Astrocyte (in vitro differentiated cells and primary cell): ENCODE results near the gene MLF1. TPM values are rescaled to one million over a fixed set of nuclear protein-coding genes. Genes with fewer than 3 reads are reported as not detected.

Experiments used
- DNase-seq: peaks from one replicate; pipeline ENCODE4 v3.0.0-alpha.2; 2010; ENCODE audit warnings: low read depth
- FAIRE-seq: peaks from 2 replicates; lab custom pipeline; 2011; peaks lifted over from hg19 to GRCh38; lab: Jason Lieb, UNC
- H2AFZ ChIP-seq: 2 replicates; pipeline ENCODE4 v1.6.0; 2012; ENCODE audit warnings: low read depth, low read length, inconsistent platforms
- H3K27ac ChIP-seq: 2 replicates; pipeline ENCODE4 v1.5.1; 2011; ENCODE audit warnings: low read depth, low read length, inconsistent platforms
- H3K27me3 ChIP-seq: 2 replicates; pipeline ENCODE4 v1.6.0; 2011; ENCODE audit warnings: low read length, inconsistent platforms; ENCODE audit not compliant: insufficient read depth
- H3K36me3 ChIP-seq: 2 replicates; pipeline ENCODE4 v1.5.1; 2011; ENCODE audit warnings: low read length, inconsistent platforms; ENCODE audit not compliant: insufficient read depth
- H3K4me1 ChIP-seq: 2 replicates; pipeline ENCODE4 v1.5.1; 2011; ENCODE audit warnings: low read length, inconsistent platforms; ENCODE audit not compliant: insufficient read depth
- H3K4me2 ChIP-seq: 2 replicates; pipeline ENCODE4 v1.6.0; 2012; ENCODE audit warnings: low read length, inconsistent platforms
- H3K4me3 ChIP-seq: 2 replicates; pipeline ENCODE4 v1.5.1; 2011; ENCODE audit warnings: low read depth, mild to moderate bottlenecking, low read length, inconsistent platforms; ENCODE audit not compliant: insufficient read depth
- H3K79me2 ChIP-seq: 2 replicates; pipeline ENCODE4 v1.6.0; 2012; ENCODE audit warnings: mild to moderate bottlenecking, low read length, inconsistent platforms; ENCODE audit not compliant: insufficient read depth
- H3K9ac ChIP-seq: 2 replicates; pipeline ENCODE4 v1.6.0; 2012; ENCODE audit warnings: mild to moderate bottlenecking, low read length, inconsistent platforms
- H3K9me3 ChIP-seq: 2 replicates; pipeline ENCODE4 v1.5.1; 2012; ENCODE audit warnings: low read depth, mild to moderate bottlenecking, low read length, inconsistent platforms; ENCODE audit not compliant: insufficient read depth
- H4K20me1 ChIP-seq: 2 replicates; pipeline ENCODE4 v1.6.0; 2012; ENCODE audit warnings: low read length, inconsistent platforms; ENCODE audit not compliant: insufficient read depth
- H3K27ac Mint-ChIP-seq: one replicate; pipeline ENCODE4 v1.8.0; 2021; ENCODE audit warnings: mild to moderate bottlenecking, mixed read lengths; ENCODE audit not compliant: unreplicated experiment
- H3K27me3 Mint-ChIP-seq: one replicate; pipeline ENCODE4 v1.8.0; 2021; ENCODE audit warnings: low read depth, mixed read lengths; ENCODE audit not compliant: unreplicated experiment
- H3K36me3 Mint-ChIP-seq: one replicate; pipeline ENCODE4 v1.8.0; 2021; ENCODE audit warnings: low read depth, mixed read lengths; ENCODE audit not compliant: unreplicated experiment
- H3K4me1 Mint-ChIP-seq: one replicate; pipeline ENCODE4 v1.8.0; 2021; ENCODE audit warnings: low read depth, mixed read lengths; ENCODE audit not compliant: unreplicated experiment
- H3K4me3 Mint-ChIP-seq: one replicate; pipeline ENCODE4 v1.8.0; 2021; ENCODE audit warnings: mild to moderate bottlenecking, moderate library complexity, mixed read lengths; ENCODE audit not compliant: unreplicated experiment
- H3K9me3 Mint-ChIP-seq: one replicate; pipeline ENCODE4 v1.8.0; 2021; ENCODE audit warnings: mild to moderate bottlenecking, mixed read lengths; ENCODE audit not compliant: unreplicated experiment
- EZH2 ChIP-seq: IDR thresholded peaks from 2 replicates; pipeline ENCODE4 v1.6.1; 2012; ENCODE audit warnings: mild to moderate bottlenecking, low read length, inconsistent platforms; ENCODE audit not compliant: insufficient read depth
- total RNA-seq: library from RNA; stranded (reverse); gene quantifications from 2 replicates; pipeline ENCODE4 v1.2.1, GENCODE V29; 2021
- TF ChIP-seq, protein P1 (sequence below): IDR thresholded peaks from 2 replicates; pipeline ENCODE4 v1.5.1; 2011; ENCODE audit warnings: low read depth, mild to moderate bottlenecking, inconsistent platforms, low read length, moderate library complexity; ENCODE audit not compliant: insufficient read depth

MLF1 gene
- total RNA-seq, 1 donor from 2014 or later = 14.3 TPM

DNA sequence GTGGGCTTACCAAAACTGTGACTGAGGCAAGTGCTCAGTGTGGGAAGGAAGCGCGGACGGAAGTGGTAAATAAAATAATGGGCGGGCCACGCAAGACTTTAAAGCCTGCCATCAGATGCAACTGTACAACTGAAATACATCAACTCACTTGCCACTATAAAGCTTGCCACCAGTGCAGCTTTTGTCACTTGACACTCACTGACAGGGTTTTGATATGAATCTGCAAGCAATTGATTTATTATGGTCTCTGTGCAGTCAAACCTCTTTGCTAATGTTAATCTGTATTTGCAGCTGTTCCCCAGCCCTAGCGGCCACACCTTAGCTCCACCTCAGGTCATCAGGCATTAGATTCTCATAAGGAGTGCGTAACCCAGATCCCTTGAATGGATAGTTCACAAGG is 71.0 kb downstream of the MLF1 start:
- Histone ChIP-seq H3K4me1 (peaks cover 3% of the 10 kb centered on the region), H3K79me2 (peaks cover 27% of the 10 kb centered on the region), H3K9me3 (no peaks in the 10 kb centered on the region), H3K27ac (no peak overlapping the region), H2AFZ (no peak overlapping the region), H3K36me3 (peaks cover 3% of the 10 kb centered on the region), H3K4me2 (no peak overlapping the region), H3K27me3 (no peaks in the 10 kb centered on the region), H3K9ac (no peak overlapping the region), H4K20me1 (no peaks in the 10 kb centered on the region), H3K4me3 (no peak overlapping the region)
- H3K4me3 Mint-ChIP-seq = no peak overlapping the region
- no peaks in the 10 kb centered on the region for H3K36me3 Mint-ChIP-seq
- H3K4me1 Mint-ChIP-seq = peaks cover 4% of the 10 kb centered on the region
- TF ChIP-seq, protein P1, sequence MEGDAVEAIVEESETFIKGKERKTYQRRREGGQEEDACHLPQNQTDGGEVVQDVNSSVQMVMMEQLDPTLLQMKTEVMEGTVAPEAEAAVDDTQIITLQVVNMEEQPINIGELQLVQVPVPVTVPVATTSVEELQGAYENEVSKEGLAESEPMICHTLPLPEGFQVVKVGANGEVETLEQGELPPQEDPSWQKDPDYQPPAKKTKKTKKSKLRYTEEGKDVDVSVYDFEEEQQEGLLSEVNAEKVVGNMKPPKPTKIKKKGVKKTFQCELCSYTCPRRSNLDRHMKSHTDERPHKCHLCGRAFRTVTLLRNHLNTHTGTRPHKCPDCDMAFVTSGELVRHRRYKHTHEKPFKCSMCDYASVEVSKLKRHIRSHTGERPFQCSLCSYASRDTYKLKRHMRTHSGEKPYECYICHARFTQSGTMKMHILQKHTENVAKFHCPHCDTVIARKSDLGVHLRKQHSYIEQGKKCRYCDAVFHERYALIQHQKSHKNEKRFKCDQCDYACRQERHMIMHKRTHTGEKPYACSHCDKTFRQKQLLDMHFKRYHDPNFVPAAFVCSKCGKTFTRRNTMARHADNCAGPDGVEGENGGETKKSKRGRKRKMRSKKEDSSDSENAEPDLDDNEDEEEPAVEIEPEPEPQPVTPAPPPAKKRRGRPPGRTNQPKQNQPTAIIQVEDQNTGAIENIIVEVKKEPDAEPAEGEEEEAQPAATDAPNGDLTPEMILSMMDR = no peak
- no peak for TF ChIP-seq EZH2
- FAIRE-seq (no peak), DNase-seq (no peak)
- no peaks in the 10 kb centered on the region for H3K9me3 Mint-ChIP-seq
- no peaks in the 10 kb centered on the region for H3K27me3 Mint-ChIP-seq
- no peak overlapping the region for H3K27ac Mint-ChIP-seq

GRCh38 chr3:158642474-158643210 is 71.6 kb downstream of the MLF1 start:
- Mint-ChIP-seq H3K4me3 (no peak overlapping the region), H3K27me3 (no peaks in the 10 kb centered on the region), H3K27ac (no peak overlapping the region), H3K4me1 (peaks cover 4% of the 10 kb centered on the region), H3K9me3 (no peaks in the 10 kb centered on the region), H3K36me3 (no peaks in the 10 kb centered on the region)
- peaks cover 3% of the 10 kb centered on the region for H3K36me3 ChIP-seq
- TF ChIP-seq, protein P1 = no peak
- no peak for TF ChIP-seq EZH2
- no peaks in the 10 kb centered on the region for H4K20me1 ChIP-seq
- H3K4me2 ChIP-seq = no peak overlapping the region
- H3K27me3 ChIP-seq = no peaks in the 10 kb centered on the region
- H3K9me3 ChIP-seq = no peaks in the 10 kb centered on the region
- H3K4me3 ChIP-seq = no peak overlapping the region
- H3K27ac ChIP-seq = no peak overlapping the region
- no peak overlapping the region for H2AFZ ChIP-seq
- no peak overlapping the region for H3K9ac ChIP-seq
- DNase-seq = no peak
- peaks cover 31% of the 10 kb centered on the region for H3K79me2 ChIP-seq
- peaks cover 3% of the 10 kb centered on the region for H3K4me1 ChIP-seq
- FAIRE-seq = no peak

DNA sequence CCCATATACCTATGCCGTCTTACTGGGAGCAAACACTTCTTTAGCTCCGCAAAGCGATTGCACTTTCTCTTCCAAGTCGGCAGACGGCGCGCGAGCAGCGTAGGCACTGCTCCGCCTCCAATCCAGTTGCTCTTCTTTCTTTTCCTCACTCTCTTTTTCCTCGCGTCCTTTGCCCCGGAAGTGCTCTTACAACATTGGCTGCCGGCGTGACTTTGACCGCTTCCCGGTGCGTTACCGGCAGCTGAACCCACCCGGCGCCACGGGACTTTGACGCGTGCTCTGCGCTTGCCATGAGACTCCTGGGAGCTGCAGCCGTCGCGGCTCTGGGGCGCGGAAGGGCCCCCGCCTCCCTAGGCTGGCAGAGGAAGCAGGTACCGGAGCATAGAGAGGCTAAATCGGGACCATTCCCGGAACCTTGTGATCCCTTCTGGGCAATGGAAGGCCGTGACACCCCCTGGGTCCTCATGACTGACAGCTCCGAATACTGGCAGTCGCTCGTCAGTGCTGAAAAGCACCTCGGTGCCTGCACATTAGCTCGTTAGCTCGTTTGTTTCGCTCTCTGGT is 73.4 kb downstream of the MLF1 start, which contains the start of gene GFM1:
Gene GFM1 (plus strand): TSS at position 183 of the 564 bp plus-strand sequence. CDS start 108 bp downstream, at position 291.
- Histone ChIP-seq H3K27ac (peak within 1 kb of the TSS; percentile 92), H3K4me3 (peak within 1 kb of the TSS; percentile 98), H4K20me1 (no peaks in the 10 kb centered on the region), H2AFZ (peak within 1 kb of the TSS; percentile 91), H3K4me1 (peaks cover 3% of the 10 kb centered on the region), H3K4me2 (peak within 1 kb of the TSS; percentile 95), H3K79me2 (peaks cover 42% of the 10 kb centered on the region), H3K9ac (peak within 1 kb of the TSS; percentile 97), H3K9me3 (no peaks in the 10 kb centered on the region), H3K27me3 (no peaks in the 10 kb centered on the region), H3K36me3 (peaks cover 3% of the 10 kb centered on the region)
- DNase-seq (peak; percentile 93), FAIRE-seq (peak; percentile 67)
- H3K27me3 Mint-ChIP-seq = no peaks in the 10 kb centered on the region
- H3K9me3 Mint-ChIP-seq = no peaks in the 10 kb centered on the region
- peak within 1 kb of the TSS; percentile 84 for H3K27ac Mint-ChIP-seq
- H3K4me1 Mint-ChIP-seq = peaks cover 4% of the 10 kb centered on the region
- TF ChIP-seq EZH2 = no peak
- TF ChIP-seq, protein P1 = peak; percentile 94
- H3K4me3 Mint-ChIP-seq = peak within 1 kb of the TSS; percentile 95
- H3K36me3 Mint-ChIP-seq = no peaks in the 10 kb centered on the region
